GM19193 (cell line): ENCODE measurements around the gene MAST3.
A peak's percentile ranks its signal among the peaks of the same experiment; 100 is the strongest.

Experiments
- POLR2A ChIP-seq: IDR thresholded peaks from 4 replicates; pipeline ENCODE4 v1.6.1; 2011; ENCODE audit not compliant: insufficient read depth, insufficient read length; ENCODE audit errors: extremely low read depth

MAST3 gene

DNA sequence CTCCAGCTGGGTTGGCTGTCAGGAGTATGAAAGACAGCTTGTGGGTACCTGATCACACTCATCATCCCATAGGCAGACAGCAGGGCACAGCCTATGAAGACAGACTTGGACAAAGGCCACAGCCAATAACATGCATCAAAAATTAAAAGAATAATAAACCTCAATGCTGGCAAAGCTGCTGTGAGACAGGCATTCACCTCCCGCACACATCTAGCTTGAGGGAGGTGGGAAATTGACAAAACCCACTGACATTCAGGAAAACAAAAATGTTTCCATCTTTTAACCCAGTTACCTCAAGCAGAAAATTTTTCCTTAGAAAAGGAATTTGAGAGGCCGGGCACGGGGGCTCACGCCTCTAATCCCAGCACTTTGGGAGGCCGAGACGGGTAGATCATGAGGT, 25.2 kb upstream of the MAST3 start:
- TF ChIP-seq POLR2A, result no peak

DNA sequence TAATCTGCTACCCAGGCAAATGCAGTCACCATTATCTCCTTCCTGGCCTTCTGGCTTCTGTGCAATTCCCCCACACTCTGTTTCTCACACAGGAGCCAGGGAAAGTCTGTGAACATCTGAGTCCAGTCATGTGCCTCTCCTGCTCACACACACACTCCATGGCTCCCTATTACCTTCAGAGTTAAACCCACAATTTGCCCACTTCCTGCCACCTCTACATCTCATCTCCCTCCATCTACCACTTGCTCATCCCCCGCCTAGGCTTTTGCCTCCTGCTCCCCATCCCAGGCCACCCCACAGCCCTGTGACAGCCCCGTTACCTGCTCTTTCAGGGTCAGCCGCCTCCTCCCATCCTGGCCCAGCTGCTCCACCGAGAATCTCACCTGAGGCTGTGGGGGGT, 24.4 kb upstream of the MAST3 start:
- TF ChIP-seq POLR2A, result no peak

DNA sequence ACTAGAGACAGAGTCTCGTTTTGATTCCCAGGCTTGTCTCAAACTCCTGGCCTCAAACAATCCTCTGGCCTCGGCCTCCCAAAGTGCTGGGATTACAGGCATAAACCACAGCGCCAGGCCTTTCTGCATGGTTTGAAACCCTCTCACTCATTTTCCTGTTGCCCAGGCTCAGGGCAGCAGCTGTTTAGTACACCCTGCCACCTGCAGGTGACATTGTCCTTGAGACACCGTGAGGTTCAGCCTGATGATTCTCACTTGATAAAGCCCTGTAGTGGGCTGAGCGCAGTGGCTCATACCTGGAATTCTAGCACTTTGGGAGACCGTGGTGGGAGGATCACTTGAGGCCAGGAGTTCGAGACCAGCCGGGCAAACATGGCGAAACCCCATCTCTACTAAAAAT, 23.4 kb upstream of the MAST3 start:
- TF ChIP-seq POLR2A, result no peak

DNA sequence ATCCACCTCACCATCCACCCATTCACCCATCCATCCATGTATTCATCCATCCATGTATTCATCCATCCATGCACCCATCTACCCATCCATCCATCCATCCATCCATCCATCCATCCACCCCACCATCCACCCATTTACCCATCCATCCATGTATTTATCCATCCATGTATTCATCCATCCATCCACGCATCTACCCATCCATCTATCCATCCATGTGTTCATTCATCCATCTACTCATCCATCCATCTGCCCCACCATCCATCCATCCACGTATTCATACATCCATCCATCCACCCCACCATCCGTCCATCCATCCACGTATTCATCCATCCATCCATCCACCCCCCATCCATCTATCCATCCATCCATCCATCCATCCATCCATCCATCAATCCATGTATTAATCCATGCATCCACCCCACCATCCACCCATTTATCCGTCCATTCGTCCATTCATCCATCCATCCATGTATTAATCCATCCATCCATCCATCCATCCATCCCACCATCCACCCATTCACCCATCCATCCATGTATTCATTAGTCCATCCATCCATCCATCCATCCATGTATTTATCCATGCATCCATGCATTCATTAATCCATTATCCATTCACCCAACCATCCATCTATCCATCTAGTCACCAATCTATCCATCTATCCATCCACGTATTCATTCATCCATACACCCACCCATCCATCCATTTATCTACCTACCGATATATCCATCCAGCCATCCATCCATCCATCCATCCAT, 13.5 kb upstream of the MAST3 start:
- TF ChIP-seq POLR2A, result no peak

DNA sequence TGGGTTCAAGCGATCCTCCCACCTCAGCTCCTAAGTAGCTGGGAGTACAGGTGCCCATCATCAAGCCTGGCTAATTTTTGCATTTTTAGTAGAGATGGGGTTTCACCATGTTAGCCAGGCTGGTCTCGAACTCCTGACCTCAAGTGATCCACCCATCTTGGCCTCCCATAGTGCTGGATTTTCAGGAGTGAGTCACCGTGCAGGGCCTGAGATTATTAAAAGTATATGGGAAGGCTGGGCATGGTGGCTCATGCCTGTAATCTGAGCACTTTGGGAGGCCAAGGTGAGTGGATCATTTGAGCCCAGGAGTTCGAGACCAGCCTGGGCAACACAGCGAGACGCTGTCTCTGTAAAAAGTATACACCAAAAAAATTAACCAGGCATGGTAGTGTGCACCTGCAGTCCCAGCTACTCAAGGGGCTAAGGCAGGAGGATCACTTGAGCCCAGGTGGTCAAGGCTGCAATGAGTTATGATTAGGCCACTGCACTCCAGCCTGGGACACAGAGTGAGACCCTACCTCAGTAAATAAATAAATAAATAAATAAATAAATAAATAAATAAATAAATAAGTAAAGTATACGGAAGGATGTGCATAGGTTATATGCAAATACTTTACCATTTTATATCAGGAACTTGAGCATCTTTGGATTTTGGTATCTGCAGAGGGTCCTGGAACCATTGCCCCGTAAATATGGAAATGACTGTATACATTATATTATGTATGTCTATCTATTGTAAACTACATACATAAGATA, 11.7 kb upstream of the MAST3 start:
- no peak for TF ChIP-seq POLR2A

DNA sequence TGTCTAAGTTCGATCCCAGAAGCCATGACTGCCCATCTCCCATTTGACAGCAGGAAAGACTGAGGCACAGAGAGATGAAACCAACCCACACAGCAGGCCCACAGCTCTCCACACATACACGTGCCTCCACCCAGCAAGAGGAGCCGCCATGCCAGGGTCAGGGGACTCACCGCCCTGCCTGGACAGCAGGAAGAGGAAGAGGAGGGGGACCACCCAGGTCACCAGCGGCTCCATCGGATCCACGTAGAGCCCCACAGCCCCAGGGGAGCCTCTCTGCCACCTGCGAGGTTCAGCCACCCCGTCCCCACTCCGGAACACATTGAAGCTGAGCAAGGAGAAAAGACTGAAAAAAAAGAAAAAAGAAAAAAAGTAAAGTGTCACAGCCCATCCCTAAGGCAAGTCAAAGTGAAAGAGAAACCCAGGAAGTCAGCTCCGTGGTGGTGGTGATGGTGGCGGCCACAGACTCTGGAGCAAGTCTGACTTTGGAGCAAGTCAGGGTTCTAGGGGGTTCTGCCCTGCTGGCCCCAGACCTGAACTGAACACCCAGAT, 10.9 kb upstream of the MAST3 start, which contains the start of gene IL12RB1:
Gene IL12RB1 (minus strand): TSS at position 345 of the 549 bp plus-strand sequence. CDS start 111 bp downstream, at position 234.
- TF ChIP-seq POLR2A, result peak; percentile 55

DNA sequence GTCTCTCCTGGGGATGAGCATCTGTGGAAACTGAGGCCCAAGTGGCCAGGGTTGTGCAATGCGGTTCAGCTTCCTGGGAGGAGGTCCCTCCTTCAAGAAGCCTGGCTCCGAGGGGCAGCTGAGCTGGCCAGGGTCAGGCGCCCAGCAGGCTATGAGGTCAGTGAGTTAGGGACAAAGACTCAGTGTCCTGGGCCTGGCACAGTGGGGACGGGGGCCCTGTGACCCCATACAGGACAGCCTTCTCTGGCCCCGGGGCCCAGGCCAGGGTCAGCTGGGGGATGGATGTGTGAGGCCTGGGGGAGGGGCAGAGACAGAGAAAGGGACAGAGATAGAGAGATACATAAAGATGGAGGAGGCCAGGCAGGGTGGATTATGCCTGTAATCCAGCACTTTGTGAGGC, 7.9 kb upstream of the MAST3 start:
- TF ChIP-seq POLR2A, result no peak

DNA sequence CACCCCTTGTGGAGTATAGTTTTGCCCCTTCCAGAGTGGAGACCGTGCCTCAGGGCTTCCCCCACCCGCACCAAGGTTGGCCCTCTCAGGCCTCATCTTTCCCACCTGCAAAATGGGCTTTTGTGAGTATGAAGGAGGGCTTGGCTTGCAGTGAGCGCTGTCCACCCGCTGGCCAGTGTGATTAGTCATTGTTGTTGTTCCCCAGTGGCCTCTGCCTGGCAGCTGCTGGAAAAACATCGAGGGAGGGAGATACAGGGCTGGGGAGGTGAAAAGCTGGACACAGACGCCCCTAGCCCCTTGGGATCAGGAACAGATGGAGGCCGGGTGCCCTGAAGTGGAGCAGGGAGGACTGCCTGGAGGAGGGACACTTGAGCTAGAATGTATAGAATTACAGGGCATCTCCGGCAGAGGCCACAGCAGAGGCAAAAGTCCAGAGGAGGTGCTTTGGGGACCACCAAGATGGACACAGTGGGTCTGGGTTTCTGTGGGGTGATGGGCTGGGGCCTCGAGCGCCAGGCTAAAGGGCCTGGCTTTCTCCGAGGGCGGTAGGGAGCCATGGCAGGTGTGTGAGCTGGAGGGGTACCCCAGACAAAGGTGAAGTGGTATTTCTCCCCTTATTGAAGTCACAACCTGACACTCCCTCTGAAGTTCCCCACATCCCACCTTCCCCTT, 6.9 kb upstream of the MAST3 start:
- no peak for TF ChIP-seq POLR2A

DNA sequence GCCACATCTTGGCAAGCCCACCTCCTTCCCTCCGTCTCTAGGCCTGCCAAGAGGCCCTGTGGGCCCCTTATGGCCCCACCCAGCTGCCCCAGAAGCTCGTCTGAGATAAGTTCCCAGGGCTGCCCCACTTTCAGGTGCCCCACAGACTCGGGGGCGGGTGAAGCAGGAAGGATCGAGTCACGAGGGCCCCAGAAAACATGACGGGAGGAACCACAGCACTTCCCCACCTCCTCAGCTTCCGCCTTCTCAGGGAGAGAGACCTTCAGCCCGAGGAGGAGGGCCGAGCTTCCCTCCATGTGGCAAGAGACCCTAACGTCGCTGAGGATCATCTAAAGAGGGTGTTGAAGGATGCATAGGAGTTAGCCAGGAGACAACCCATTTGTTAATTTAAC, 6.4 kb upstream of the MAST3 start:
- peak; percentile 60 for TF ChIP-seq POLR2A

DNA sequence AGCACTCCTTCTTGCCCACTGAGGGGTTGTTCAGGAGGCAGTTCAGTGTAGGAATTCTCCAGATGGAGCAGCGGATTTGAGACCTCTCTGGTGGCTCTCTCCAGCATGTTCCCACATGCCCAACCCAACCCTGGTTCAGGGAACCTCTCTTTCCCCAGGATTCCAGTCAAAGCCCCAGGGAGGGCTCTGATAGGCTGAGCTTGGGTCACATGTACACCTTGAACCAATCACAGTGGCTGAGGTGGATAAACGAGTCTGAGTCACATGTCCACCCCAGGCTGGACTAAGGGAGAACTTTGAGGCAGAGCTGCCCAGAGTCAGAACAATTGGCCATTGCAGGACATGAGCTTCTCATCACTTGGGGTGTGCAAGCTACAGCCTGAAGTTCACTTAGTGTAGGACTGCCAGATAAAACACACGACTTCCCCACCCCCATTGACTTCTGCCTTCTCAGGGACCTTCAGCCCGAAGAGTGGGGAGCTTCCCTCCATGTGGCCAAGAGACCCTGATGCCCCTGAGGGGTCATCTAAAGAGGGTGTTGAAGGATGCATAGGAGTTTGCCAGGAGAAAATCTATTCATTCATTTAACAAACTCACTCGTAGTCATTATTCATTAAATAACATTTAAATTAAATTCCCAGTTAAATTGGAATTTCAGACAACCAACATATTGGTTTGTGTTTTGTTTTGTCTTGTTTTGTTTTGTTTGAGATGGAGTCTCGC, 4.0 kb upstream of the MAST3 start:
- no peak for TF ChIP-seq POLR2A

DNA sequence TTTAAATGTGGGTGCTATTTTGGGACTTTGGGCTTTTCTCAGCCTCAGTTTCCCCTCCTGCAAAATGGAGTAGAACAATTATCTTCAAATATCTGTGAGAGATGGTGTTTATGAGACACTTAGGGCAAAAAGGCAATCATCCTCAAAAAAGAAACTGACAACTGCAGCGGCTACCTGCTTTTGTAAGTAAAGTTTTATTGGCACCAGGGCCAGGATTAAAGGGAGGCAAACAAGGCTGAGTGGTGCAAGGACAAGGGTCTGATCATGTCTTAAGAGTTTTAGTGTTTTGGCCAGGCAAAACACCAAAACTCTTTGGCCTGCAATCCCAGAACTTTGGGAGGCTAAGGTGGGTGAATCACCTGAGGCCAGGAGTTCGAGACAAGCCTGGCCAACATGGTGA, 1.3 kb upstream of the MAST3 start:
- TF ChIP-seq POLR2A, result no peak

DNA sequence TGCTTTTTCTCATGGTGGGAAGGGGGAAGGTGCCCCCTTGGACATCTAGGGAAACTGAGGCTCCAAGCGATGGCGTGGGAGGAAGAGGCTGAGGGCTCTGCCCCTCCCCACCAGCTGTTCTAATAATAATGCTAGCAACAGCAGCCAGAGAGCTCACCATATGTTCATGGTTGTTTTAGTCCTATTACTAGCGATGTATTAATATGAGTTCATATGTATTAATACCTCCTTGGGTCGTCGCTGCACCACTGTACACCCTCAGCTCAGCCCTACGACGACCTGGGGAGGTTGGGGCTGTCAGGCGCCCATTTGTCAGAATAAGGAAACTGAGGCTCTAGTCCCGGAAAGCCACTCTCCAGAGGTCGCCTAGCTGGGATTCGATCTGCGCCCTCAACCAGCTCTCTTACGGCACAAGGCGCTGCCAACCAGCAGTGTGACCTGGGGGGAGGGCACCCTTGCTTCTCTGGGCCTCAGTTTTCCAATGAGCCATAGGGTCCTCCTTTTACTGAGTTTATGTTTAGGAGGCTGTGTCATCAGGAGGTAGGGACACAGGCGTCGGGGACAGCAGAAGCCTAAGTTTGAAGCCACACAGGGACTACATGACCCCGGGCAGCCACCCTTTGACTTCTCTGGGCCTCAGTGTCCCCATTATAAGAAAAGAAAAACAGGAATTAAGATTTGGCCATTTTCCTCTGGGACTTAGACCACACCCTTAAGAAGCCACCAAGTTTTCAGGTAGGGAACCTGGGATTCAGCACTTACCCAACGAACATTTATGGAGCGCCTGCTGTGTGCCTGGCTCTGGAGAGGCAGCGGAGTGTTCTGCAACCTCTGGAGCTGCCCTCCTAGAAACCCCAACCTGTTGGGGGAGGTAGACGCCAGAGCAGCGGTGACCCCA, 664 bp downstream of the MAST3 start:
- TF ChIP-seq POLR2A, result no peak

DNA sequence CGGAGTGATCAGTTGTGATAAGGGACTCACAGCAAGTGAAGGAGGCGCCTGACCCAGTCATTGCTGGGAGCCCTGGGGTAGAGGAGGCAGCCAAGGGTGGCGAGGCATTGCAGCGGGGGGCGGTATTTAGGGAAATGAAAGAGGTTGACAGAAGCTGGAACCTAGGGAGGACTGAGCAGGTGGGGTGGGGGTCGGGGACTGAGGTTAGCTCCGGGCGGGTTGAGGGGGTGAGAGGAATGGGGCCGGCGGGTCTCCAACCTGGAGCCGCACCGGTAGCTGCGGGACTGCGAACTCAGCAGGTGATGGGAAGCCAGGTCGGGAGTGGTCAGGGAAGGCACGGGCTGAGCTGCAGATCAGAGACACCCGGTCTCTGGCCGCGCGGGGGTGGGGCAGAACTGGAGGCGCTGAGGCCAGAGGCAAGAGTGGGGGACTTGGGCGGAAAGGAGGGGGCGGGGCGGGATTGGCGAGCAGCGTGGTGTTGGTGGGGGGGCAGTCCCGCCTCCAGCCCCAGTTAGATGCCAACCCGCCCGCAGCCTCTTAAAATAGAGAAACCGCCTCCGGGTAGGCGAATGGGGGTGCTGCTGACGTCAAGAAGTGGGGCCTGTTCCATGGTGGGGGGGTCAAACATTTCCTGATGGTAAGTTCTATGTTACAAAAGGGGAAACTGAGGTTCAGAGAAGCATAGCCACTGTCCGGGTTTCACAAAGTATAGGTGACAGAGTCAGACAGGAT, 1.5 kb downstream of the MAST3 start:
- peak; percentile 86 for TF ChIP-seq POLR2A
